K562 (cell line): ENCODE measurements around the gene RASL10B.

Experiments used
- HNRNPK ChIP-seq: fragments of 200-400 bp; formaldehyde crosslinking; IDR thresholded peaks from one replicate; pipeline ENCODE4 v1.6.1; 2018; ENCODE audit warnings: mild to moderate bottlenecking, low read depth, low read length; ENCODE audit not compliant: poor library complexity, severe bottlenecking
- KDM1A ChIP-seq, 2 experiments: fragments of 450-650 bp; IDR thresholded peaks; 2 replicates each; pipeline ENCODE4 v1.6.1; 2016; ENCODE audit warnings: mild to moderate bottlenecking in 2 of 2
- POLR2A ChIP-seq: fragments of 450-650 bp; conservative IDR thresholded peaks from 2 replicates; pipeline ENCODE4 v1.6.1; 2016
- SIRT6 ChIP-seq: IDR thresholded peaks from one replicate; pipeline ENCODE4 v1.6.1; 2012; ENCODE audit warnings: low read depth, mild to moderate bottlenecking, control low read depth, inconsistent platforms, low read length, moderate library complexity
- ZBTB7A ChIP-seq: IDR thresholded peaks from 2 replicates; pipeline ENCODE4 v1.6.1; 2011; ENCODE audit warnings: low read depth, mild to moderate bottlenecking, low read length, moderate library complexity, borderline replicate concordance; ENCODE audit not compliant: control insufficient read depth
- ZFX ChIP-seq: sonication (generic); formaldehyde crosslinking; IDR thresholded peaks from 2 replicates; pipeline ENCODE4 v1.8.0; 2022; ENCODE audit warnings: mild to moderate bottlenecking, missing genetic modification reagents, moderate library complexity
- ZNF232 ChIP-seq: sonication (generic); formaldehyde crosslinking; IDR thresholded peaks from 2 replicates; pipeline ENCODE4 v1.8.0; 2022; ENCODE audit warnings: mild to moderate bottlenecking, missing genetic modification reagents
- ZNF41 ChIP-seq: fragments of 250-450 bp; sonication (Bioruptor Pico); conservative IDR thresholded peaks from 2 replicates; pipeline ENCODE4 v1.4.0; 2020; ENCODE audit warnings: mild to moderate bottlenecking
- ZNF644 ChIP-seq: fragments of 200-800 bp; sonication (Bioruptor generic); IDR thresholded peaks from 2 replicates; pipeline ENCODE4 v1.6.1; 2016; ENCODE audit warnings: low read depth, missing genetic modification characterization, missing compliant biosample characterization
- TF ChIP-seq, protein P1 (sequence below): sonication (generic); formaldehyde crosslinking; IDR thresholded peaks from 2 replicates; pipeline ENCODE4 v1.5.0; 2020; ENCODE audit warnings: missing genetic modification reagents

GRCh38 chr17:35743626-35744328 lies 12.3 kb downstream of the RASL10B start:
- TF ChIP-seq ZFX (CRISPR knock-in tag) (no peak), POLR2A (no peak), ZNF41 (CRISPR knock-in tag) (no peak), ZNF644 (tag) (no peak), KDM1A (IDR thresholded peaks at IDR 0.05) (no peak), ZNF232 (CRISPR knock-in tag) (no peak), ZBTB7A (no peak), SIRT6 (no peak), HNRNPK (no peak)
- TF ChIP-seq, protein P1, sequence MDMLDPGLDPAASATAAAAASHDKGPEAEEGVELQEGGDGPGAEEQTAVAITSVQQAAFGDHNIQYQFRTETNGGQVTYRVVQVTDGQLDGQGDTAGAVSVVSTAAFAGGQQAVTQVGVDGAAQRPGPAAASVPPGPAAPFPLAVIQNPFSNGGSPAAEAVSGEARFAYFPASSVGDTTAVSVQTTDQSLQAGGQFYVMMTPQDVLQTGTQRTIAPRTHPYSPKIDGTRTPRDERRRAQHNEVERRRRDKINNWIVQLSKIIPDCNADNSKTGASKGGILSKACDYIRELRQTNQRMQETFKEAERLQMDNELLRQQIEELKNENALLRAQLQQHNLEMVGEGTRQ: no peak
